H54 (cell line): Measurements from ENCODE around the gene DCAF7.

Source experiments
- DNase-seq: peaks from one replicate; pipeline ENCODE4 v3.0.0; 2011; ENCODE audit warnings: low spot score, mixed read lengths; ENCODE audit not compliant: insufficient read length
- FAIRE-seq: peaks from 3 replicates; lab custom pipeline; 2011; peaks lifted over from hg19 to GRCh38; lab: Jason Lieb, UNC
- POLR2A ChIP-seq: IDR thresholded peaks from 2 replicates; pipeline ENCODE4 v1.6.1; 2011; ENCODE audit warnings: low read depth, mild to moderate bottlenecking, low read length

DCAF7 gene

GRCh38 chr17:63516910-63517824, 33.1 kb upstream of the DCAF7 start:
- TF ChIP-seq POLR2A = no peak
- FAIRE-seq = no peak
- peak; percentile 93 for DNase-seq

GRCh38 chr17:63517825-63518534, 32.3 kb upstream of the DCAF7 start:
- DNase-seq (no peak), FAIRE-seq (no peak)
- TF ChIP-seq POLR2A = no peak

GRCh38 chr17:63519116-63519881, 31.0 kb upstream of the DCAF7 start:
- DNase-seq (no peak), FAIRE-seq (no peak)
- TF ChIP-seq POLR2A = no peak

- no peak for FAIRE-seq
- no peak for TF ChIP-seq POLR2A
- no peak for DNase-seq
These were observed 30.1 kb upstream of the DCAF7 start for GRCh38 chr17:63519972-63520882.

GRCh38 chr17:63523253-63523855, 26.9 kb upstream of the DCAF7 start, which contains the start of gene KCNH6:
KCNH6 (plus strand) TSS chr17:63523358; CDS start chr17:63523414, 56 bp downstream.
- DNase-seq = no peak
- no peak for FAIRE-seq
- TF ChIP-seq POLR2A = no peak

GRCh38 chr17:63524051-63524450, 26.2 kb upstream of the DCAF7 start:
- FAIRE-seq (no peak), DNase-seq (no peak)
- no peak for TF ChIP-seq POLR2A

- no peak for FAIRE-seq
- no peak for DNase-seq
- no peak for TF ChIP-seq POLR2A
These were observed 24.9 kb upstream of the DCAF7 start for GRCh38 chr17:63525190-63525946.

GRCh38 chr17:63526861-63527260, 23.4 kb upstream of the DCAF7 start:
- no peak for TF ChIP-seq POLR2A
- FAIRE-seq (no peak), DNase-seq (no peak)

- DNase-seq (no peak), FAIRE-seq (no peak)
- no peak for TF ChIP-seq POLR2A
These were observed 22.1 kb upstream of the DCAF7 start for GRCh38 chr17:63528183-63528582.

GRCh38 chr17:63529711-63530556, 20.3 kb upstream of the DCAF7 start:
- DNase-seq (no peak), FAIRE-seq (no peak)
- no peak for TF ChIP-seq POLR2A

- FAIRE-seq (no peak), DNase-seq (no peak)
- TF ChIP-seq POLR2A = no peak
These were observed 19.7 kb upstream of the DCAF7 start for GRCh38 chr17:63530557-63531021.
